AML-193 (cell line): Measurements from ENCODE around the gene MMP24OS.
"Not testable (repeated sequence)": the region's sequence is repeated elsewhere in the genome, so short reads cannot be mapped to it uniquely, and the experiment has no call there.

Experiments
- DNase-seq, 2 experiments: peaks; one replicate each; lab custom pipeline; 2025; lab: John Stamatoyannopoulos, UW

The MMP24OS gene

DNA sequence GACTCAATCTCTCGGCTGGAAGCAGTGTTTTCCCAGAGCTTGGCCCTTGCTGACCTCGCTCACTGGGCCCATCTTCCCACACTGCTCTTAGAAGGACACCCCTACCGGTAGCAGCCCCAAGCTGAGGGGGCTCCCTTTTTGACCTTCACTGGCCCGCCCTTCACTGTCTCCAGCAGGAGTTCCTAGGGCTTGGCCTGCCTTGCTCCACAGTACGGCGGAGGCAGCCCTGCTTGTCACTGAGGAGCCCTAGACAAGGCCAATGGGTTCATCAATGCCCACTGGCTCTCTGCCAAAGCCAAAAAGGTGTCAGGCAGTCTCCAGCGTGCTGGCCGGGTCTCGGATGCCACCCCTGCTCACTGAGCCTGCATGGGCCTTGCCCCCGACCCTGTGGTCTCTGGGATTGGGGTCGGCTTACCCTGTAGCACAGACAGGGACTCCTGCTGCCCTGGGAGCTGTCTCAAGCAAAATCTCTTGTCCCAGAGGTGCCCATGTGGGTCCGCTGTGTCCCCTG, 2.1 kb downstream of the MMP24OS start:
- no peak for DNase-seq

DNA sequence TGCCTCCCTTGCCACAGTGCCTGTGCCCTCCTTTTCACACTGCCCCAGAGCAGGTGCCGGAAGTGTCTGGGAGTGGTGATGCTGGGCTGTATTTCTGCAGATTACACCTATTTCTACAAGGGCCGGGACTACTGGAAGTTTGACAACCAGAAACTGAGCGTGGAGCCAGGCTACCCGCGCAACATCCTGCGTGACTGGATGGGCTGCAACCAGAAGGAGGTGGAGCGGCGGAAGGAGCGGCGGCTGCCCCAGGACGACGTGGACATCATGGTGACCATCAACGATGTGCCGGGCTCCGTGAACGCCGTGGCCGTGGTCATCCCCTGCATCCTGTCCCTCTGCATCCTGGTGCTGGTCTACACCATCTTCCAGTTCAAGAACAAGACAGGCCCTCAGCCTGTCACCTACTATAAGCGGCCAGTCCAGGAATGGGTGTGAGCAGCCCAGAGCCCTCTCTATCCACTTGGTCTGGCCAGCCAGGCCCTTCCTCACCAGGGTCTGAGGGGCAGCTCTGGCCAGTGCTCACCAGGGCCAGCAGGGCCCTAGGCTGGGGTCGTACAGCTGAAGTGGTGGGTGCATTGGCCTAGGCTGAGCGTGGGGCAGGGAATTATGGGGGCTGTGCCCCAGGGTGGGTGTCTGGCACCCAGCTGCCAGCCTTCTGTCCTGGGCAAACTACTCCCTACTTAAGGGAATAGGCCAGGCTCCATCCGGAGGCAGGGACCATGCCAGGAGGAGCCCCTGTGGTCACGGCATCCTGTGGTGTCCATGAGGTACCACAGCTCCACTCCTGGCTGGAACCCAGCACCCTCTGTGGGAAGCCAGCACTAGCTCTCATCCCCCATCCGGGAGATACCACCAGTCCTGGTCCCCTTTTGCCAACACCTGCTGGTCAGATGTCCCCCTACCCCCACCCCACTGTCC, 3.5 kb downstream of the MMP24OS start:
- no peak for DNase-seq

DNA sequence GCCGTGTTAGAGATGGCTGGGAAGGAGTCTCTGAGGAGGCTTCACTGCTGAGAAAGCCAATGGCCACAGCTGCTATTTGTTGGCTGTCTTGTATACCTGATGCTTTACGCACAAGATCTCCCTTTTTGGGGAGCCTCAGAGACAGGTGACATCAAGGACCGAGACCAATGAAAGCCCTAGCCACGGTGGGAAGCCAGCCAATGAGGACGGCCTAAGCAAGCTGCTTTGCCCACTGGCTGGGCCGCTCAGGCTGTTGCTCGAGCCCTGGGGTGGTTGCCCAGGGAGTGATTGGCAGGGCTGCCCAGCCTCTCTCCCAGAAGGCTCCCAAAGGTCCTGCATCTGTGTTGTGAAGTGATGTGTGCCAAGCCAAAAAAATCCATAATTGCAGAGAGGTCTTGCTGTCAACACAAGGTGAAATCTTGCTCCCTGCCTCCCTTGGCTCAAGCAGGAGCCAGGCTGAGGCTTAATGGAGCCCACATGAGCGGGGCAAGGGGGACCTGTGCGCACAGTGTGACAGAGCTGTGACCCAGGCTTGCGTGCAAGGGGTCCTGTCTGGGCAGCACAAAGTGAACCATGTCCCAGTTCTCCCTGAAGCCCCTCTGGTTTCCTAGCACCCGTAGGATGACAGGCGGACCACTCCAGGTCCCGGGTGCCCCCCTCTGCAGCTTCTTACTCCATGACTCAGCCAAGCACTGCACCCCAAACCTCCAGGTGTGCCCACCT, 4.3 kb downstream of the MMP24OS start:
- no peak for DNase-seq

DNA sequence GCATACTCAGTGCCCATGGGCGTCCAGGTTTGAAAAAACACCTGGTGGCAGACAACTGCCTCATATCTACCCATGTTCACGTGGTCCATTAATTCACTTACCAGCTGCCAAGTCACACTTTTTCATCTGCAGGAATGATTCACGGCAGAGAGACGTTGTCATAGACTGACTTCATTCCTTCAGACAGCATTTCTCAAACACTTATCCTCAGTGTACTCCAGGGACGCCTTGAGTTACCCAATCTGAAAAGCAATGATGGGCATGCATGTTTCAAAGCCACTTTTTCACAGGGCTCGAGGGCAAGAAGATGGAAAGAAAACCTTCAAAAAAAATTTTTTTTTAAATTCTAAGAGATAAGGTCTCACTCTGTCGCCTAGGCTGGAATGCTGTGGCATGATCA, 6.0 kb downstream of the MMP24OS start:
- DNase-seq, result no peak

DNA sequence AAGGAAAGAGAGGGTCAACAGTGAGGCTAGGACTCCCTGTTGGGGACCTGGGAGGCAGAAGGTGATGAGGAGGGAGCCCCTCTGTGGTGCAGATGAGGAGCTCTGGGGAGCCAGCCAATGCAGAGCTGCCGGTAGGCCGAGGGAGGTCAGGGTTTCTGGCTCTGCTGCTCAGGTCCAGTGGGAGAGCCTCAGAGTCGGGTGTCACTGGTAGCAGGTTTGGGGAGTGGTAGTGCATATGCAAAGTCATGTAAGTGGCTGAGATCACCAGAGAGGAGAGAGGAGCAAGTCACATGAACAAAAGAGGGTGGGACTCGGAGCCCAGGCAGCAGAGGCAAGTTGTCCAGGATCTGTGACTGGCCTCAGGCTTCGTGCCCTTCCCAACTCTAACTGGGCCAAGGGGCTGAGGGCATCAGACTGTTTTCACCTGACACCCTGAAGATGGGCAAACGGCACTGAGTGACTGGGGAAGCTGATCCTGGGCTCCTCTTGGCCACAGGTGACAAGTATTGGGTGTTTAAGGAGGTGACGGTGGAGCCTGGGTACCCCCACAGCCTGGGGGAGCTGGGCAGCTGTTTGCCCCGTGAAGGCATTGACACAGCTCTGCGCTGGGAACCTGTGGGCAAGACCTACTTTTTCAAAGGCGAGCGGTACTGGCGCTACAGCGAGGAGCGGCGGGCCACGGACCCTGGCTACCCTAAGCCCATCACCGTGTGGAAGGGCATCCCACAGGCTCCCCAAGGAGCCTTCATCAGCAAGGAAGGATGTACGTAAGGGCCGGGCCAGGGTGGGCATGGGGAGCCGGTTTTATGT, 6.6 kb downstream of the MMP24OS start:
- no peak for DNase-seq

DNA sequence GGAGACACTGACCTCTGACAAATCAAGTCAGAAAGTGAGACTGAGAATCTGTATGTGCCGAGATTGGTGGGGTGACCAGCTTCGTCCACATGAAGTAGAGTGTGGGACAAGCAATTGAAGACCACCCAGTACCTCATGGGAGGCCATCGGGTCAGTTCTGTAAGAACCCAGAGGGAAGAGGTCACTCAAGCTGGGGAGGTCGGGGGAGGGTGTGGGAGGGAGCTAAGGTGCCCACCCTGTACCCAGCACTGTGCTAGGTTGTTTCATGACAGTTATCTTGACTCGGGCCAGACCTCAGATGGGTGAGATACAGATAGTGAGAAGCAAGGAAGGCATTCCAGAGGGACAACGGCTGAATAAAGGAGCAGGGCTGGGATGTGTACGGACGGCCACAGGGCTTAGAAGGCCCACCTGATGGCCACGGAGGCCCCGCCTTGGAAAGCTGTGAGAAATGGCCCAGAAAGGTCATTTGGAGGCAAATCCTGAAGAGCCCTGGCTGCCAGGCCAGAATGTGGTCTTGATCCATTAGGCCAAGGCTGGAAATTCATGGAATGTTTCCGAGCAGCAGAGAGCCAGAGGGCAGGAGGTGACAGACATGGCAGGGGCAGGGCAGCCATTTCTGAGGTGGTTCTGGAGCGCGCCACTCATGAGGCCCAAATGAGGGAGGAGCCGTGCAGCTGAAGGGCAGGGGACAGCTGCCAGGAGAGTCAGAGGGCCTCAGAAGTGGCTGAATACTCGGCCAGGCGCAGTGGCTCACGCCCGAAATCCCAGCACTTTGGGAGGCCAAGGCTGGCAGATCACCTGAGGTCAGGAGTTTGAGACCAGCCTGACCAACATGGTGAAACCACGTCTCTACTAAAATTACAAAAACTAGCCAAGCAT, 7.7 kb downstream of the MMP24OS start:
- no peak for DNase-seq

DNA sequence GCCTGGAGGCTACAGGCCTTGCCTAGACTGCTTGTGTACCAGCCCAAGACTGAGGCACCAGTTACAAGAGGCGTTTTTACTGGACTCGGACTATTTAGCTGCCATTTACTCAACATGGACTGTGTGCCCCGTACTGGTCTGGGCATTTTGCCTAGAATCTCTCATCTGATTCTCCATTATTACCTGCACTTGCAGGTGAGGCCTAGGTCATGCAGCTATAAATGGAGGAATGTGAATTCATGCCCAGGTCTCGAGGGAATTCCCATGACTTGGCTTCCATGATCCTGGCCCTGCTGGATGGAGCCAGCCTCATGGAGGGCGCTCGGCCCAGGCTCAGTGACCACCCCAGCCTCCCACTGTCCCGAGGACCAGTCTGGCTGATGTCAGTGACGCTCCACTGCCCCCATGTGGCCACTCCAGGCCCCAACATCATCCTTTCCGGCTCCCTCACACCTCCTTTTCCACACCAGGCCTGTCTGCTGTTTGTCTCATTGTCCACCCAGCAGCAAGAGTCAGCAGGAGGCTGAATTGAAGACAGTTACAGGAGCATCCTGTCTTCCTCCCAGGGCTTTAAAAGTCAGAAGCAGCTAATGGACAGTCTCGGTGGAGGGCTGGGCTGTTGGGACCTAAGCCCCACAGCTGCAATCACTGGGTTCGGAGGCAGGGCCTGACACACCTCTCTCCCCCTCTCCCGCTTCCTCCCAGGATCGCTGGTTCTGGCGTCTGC, 8.7 kb downstream of the MMP24OS start:
- peak; percentile 28 to 35 for DNase-seq

DNA sequence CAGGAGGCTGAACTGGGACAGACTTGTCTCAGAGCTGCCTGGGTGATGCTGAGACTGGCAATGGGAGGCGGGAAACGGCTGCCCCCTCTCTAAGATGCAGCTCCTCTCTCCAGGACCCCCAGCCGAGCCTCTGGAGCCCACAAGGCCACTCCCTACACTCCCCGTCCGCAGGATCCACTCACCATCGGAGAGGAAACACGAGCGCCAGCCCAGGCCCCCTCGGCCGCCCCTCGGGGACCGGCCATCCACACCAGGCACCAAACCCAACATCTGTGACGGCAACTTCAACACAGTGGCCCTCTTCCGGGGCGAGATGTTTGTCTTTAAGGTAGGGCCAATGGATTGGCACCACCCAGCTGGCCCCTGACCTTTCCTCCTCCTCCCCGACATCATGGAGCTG, 10.8 kb downstream of the MMP24OS start:
- no peak for DNase-seq

DNA sequence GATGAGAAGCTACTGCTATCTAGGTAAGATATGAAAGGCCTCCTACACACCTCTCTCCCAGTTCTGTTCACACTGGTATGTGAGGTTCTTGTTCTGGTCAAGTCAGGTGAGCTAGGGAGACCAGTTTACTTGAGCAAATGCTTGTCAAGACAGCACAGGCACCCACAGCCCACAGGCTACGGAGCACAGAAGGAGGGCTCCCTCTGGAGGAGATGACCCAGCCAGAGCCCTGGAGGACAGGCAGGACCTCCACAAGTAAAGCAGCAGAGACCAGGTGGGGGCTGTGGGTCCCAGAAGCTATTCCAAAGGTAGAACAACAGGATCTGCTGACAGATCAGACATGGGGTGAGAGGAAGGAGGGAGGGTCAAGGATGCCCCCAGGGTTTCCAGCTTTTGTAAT, 13.2 kb downstream of the MMP24OS start:
- no peak for DNase-seq

DNA sequence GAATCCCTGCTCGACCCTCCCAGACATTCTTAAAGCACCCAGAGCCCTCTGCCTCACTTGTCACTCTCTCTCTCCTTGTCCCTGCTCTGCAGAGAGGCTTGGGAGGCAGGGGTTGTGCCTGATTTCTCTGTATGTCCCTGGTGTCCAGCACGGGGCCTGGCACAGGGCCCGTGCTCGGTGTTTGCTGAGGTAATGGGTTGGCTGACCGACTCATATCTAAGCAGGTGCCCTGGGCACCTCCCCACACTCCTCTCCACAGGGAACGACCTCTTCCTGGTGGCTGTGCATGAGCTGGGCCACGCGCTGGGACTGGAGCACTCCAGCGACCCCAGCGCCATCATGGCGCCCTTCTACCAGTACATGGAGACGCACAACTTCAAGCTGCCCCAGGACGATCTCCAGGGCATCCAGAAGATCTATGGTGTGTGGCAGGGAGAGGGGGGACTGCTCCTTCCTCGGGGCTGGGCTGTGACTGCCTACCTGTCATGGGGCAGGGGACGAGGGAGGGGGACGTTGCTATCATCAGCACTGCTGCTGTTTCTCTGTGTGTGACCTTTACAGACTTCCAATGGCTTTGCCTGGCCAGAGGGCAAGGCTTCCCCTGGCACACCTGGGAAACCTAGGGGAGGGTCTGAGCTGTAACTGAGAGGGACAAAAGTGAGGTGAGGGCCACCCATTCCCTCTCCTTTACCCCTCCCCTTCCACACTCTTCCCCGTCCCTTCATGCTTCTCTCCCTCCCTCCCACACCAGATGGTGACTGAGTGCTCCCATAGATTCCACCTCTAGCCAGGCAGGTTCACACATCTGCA, 14.2 kb downstream of the MMP24OS start:
- DNase-seq, result no peak

DNA sequence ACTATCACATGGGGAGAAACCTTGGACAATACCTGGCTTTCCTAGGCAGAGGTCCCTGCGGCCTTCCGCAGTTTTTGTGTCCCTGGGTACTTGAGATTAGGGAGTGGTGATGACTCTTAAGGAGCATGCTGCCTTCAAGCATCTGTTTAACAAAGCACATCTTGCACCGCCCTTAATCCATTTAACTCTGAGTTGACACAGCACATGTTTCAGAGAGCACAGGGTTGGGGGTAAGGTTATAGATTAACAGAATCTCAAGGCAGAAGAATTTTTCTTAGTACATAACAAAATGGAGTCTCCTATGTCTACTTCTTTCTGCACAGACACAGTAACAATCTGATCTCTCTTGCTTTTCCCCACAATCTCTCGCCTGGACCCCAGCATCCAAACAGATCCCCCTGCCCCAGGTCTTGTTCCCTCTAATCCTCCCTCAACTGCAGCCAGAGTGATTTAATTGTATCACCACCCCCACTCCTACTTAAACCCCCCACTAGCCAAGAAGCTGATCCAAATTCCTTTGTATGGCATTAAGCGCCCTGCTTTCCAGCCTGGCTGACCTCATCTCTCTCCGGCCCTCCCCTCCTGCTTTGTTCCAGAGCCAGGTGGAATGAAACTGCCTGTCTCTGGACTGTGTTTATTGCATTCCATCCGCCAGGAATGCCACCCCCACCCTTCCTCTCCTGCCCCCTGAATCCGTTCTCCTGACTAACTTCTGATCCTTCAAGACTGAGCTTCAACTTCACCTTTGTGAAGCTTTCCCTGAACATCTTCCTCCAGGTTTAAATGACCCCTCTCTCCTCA, 15.0 kb downstream of the MMP24OS start:
- DNase-seq, result not testable (repeated sequence)

DNA sequence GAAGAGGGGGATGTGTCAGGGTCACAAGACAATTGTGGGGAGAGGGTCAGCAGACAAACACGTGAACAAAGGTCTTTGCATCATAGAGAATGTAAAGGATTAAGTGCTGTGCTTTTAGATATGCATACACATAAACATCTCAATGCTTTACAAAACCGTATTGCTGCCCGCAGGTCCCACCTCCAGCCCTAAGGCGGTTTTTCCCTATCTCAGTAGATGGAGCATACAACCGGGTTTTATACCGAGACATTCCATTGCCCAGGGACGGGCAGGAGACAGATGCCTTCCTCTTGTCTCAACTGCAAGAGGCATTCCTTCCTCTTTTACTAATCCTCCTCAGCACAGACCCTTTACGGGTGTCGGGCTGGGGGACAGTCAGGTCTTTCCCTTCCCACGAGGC, 15.6 kb downstream of the MMP24OS start:
- DNase-seq, result not testable (repeated sequence)

DNA sequence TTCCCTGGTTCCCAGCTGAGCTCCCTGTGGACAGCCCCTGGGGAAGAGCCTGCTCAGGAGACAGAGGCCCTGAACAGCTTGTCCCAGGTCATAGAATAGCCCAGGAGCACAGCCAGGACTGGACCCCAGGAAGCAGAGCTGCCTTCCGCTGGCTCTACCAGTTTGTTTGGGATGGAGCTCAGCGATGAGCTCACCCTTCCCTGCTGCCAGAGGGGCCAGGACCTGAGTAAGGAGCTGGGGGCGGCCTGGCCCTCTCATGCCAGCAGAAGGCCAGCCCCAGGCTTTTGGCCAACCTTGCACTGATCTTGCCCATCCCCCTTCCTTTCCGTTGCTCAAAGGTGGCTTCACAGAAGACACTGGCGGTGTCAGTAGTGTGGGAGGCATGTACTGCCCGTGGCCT, 17.5 kb downstream of the MMP24OS start:
- DNase-seq, result no peak

DNA sequence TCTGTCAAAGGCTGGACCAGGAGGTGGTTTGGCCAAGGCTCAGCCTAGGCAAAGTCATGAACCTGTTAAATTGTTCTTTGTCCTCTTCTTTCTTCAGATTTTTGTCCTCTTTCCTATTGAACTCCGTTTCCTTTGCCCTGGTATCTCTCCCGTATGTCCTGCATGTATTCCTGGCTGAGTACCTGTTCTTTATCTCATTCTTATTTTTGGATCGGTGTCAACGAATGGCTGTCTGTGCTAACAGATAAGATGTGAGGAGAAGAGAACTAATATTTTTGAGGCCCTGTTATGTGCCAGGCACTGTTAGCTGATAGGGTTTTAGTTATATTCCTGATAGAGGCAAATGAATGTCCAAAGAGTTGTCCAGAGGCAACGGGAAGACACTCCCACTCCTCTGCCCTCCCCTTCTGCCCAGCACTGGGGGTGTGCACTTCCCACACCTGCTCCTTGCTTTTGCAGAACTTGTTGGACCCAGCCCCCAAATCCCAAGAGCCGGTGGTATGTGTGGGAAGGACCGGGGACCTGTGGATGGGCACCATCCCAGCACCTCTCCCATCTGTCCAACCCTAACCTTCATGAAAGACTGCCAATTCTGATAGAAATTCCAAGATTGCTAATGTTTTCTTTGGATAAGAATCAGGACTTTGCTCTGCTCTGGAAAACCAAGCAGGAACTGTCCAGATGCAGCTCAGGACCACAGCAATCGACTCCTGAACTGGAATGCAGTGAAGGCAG, 20.6 kb downstream of the MMP24OS start:
- DNase-seq, result no peak

DNA sequence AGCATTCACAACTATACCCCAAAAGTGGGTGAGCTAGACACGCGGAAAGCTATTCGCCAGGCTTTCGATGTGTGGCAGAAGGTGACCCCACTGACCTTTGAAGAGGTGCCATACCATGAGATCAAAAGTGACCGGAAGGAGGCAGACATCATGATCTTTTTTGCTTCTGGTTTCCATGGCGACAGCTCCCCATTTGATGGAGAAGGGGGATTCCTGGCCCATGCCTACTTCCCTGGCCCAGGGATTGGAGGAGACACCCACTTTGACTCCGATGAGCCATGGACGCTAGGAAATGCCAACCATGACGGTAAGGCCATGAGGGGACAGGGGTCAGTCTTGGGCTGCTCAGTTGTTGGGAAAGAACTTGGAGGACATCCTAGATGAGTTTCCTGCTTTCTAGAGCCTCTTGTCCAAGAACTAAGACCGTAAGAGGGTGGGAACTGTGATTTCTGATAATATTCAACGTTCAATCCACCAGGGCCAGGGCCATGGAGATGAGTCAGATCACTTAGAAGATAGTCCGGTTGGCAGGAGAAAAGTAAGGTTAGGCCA, 23.4 kb downstream of the MMP24OS start:
- no peak for DNase-seq

DNA sequence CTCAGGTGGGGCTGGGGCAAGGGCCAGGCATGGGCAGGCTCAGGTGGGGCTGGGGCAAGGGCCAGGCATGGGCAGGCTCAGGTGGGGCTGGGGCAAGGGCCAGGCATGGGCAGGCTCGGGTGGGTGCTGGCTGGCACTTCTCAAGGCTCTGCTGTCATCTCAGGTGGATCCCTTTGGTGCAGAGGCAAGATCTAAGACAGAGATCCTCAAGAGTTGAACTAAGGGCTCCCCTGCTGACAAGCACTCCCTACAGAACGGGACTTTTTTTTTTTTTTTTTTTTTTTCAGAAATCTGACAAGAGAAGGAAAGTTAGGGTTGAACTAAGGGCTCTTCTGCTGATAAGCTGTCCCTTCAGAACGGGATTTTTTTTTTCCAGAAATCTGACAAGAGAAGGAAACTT, 24.9 kb downstream of the MMP24OS start:
- DNase-seq, result no peak

DNA sequence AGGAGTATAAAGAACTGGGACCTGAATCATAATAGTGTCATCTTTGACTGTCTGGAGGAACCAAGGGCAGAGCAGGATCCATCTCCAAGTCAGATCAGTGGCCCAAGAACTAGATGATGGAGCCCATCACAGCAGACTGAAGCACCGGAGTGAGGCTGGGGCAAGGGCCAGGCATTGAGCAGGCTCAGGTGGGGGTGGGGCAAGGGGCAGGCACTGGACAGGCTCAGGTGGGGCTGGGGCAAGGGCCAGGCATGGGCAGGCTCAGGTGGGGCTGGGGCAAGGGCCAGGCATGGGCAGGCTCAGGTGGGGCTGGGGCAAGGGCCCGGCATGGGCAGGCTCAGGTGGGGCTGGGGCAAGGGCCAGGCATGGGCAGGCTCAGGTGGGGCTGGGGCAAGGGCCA, 25.3 kb downstream of the MMP24OS start:
- not testable (repeated sequence) for DNase-seq

DNA sequence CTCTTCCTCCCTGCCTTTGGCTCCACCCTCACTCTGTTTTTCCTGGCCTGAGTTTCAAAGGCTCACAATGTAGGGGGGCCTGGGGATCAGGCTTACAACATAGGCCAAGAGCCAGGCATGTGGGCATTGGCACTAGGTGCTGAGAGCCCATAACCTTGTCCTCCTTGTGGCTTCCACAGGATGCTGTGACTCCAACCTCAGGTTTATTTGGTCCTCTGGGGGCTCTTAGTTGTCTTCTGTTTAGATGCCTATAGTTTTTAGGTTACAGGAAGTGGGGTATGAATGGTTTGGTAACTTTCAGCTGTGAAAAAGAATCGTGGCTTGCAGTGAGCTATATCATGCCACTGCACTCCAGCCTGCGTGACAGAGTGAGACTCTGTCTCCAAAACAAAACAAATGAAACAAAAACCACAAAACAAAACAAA, 25.9 kb downstream of the MMP24OS start:
- no peak for DNase-seq
